HS-5 (cell line): ENCODE data around the gene UBE2E2.
"Not testable (repeated sequence)": the region's sequence is repeated elsewhere in the genome, so short reads cannot be mapped to it uniquely, and the experiment has no call there.

ENCODE experiments used
- DNase-seq: peaks from one replicate; pipeline ENCODE4 v3.0.0-alpha.2; 2012; ENCODE audit warnings: low read depth

The UBE2E2 gene

DNA sequence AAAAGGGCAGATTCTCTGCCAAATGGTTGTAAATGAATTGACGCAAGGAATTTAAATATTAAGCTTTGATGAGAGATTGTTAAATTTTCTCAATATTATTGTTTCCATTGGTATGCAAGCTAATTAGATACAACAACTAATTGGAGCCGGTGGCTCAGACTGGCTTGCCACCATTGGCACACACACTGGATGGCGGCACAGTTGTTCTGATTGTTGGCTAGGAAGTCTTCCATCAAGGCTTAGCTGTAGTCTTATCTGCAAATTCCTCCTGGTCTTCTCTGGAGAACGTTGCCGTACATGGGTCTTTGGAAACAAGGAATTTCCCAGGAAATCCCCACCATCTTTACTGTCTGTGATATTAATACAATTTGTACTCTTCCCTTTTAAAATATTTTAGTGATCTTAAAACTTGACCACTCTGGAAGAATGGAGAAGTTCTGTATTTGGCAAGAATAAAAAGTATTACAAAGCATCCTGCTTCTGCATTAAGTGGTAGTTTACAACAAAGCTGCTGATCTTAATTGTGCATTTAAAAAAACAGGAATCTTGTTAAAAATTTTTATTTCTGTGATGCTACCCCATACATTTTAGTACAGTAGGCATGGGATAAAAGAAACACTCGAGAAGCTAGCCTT, 126.5 kb downstream of the UBE2E2 start:
- no peak for DNase-seq

DNA sequence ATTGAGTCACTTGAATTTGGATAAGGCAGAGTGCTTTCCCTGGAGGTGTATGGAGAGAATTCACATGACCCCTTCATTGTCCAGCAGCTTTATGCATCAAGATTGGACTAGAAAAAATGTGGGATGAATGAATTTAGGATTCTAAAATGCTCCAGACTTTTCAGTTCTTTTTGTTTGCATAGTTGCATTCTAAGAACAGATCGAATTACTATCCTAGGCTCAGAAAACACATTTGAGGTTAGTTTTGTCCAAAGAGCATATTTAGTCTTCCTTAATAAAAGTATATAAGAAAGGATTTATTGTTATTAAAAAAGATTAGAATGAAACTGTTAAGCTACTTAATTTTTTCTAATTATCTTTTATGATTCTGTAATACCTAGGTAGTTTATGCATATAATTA, 127.4 kb downstream of the UBE2E2 start:
- no peak for DNase-seq

DNA sequence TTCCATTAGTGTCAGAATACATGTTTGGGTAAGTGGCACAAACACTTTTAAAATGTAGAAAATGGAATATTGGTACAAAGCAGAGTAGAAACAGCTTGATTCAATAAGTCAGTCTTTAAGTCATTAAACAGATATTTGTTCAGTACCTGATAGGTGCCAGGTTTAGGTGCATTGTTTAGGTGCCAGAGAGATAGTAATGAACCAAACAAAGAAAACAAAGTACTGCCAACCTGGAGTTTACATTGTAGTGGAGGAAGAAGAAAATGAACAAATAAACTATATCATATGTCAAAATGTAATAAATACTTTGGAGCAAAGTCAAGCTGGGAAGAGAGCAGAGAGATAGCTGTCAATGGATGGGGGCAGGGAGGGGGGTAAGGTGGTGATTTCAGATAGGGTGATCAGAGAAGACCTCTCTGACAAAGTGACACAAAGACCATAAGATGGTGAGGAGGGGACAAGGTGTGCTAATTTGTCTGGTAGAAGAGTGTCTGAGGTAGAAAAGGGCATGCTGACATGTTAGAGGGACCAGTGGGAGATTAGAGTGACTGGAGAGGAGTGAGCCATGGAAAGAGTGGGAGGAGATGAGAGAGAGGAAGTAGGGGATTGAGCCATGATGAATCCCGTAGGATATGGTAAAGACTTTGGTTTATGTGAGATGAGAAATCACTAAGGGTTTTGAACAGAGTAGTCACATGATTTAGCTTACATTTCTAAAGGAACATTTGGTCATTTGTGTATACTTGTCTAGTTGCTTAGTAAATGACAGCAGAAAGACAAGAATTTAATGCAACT, 128.2 kb downstream of the UBE2E2 start:
- no peak for DNase-seq

DNA sequence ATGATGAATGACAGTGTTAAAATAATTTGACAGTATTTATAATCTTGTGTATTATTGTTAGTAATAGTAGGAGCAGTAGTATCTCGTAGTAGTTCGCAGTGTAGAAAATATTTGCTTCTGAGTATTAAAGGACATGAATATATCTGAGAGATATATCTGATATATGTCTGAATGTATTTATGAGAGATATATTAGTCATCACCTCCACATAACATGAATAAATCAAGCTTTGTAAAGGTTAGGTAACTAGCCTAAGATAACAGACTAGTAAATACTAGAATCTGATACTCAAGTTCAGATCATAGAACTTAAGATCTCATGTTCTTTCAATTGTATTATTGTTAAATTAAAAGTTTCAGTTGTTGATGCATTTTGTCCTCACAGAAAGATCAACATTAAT, 130.5 kb downstream of the UBE2E2 start:
- DNase-seq, result no peak

DNA sequence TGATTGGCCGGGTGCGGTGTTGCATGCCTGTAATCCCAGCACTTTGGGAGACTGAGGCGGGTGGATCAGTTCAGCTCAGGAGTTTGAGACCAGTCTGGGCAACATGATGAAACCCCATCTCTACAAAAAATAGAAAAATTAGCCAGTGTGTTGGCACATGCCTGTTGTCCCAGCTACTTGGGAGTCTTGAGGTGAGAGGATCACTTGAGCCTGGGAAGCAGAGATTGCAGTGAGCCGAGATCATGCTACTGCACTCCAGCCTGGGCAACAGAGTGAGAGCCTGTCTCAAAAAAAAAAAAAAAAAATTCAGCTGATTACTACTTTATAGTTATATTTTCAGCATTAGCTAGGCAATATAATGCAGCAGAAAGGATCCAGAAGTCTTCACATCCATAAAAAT, 133.7 kb downstream of the UBE2E2 start:
- DNase-seq, result not testable (repeated sequence)

DNA sequence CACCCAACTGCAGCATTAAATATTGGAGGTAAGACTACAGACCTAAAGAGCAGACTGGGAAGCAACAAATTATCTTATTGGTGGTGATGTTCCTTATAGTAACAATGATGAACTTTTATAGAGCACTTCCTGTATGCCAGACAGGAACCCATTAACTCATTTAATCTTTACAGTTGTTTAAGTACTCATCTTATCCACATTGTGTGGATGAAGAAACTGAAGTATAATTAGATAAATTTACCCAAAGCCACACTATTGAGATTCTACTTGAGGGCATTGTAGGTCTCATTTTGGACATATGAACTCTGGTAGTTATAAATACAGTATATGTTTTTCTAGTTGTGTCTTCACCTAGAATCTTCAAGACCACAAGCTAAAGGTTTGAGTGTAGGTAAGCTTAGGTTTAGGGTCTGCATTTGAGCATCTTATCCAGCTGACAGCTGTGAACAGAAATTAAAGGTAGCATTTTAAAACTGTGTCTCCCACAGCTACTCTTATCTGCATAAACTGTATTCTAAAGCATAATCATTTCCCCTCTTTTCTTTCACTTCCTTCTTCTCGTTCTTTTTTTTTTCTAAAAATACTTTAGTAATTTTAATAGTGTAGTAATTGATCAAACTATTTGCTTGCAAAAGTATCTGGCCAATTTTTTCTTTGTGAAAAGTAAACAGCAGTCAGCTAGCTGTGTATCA, 138.2 kb downstream of the UBE2E2 start:
- no peak for DNase-seq

DNA sequence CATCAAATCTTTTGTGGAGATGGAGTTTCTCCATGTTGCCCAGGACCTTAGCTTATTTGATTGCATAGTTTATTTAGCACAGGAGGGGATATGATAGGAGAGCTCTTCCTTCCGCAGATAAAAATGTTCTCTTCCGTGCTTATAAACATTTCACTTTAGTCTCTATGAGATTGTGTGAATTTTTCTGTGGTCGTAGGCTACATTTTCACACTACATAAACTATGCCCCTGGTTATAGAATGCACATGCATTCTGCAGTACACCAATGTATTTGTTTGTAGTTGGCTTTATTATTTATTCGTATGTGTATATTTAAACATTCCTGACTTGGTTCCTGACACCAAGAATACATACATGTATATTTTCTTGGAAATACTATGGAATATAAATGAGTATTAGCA, 139.2 kb downstream of the UBE2E2 start:
- no peak for DNase-seq

DNA sequence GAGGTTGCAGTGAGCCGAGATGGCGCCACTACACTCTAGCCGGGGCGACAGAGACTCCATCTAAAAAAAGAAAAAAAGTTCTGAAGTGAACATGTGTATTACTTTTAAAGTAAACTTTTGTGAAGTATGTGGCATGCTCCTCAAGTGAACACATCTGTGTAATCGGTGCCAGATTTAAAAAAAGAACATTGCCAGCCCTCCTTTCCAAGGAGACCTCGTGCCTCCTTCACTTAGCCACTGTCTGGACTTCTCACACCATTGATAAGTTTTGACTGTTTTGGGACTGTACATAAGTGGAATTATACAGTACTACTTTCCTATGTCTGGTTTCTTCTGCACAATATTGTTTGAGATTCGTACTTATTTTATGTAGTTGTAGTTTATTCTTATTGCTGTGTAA, 140.4 kb downstream of the UBE2E2 start:
- DNase-seq, result no peak

DNA sequence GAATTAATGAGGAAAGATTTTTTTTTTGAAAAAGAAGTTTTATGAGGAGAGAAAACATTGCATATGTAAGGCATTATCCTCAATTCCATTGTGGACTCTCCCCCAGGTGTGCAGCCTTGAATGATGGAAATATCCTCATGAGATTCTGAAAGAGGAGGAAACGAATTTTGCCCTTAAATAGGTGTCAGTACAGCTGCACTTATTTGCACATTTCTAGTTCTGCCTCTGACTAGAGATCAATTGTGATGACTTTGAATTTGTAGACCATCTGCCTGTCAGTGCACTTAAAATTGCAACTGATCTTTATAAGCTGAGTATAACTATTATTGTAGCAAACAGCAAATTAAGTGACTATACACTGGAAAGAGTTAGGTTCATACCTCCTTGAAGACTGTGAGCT, 141.8 kb downstream of the UBE2E2 start:
- no peak for DNase-seq

DNA sequence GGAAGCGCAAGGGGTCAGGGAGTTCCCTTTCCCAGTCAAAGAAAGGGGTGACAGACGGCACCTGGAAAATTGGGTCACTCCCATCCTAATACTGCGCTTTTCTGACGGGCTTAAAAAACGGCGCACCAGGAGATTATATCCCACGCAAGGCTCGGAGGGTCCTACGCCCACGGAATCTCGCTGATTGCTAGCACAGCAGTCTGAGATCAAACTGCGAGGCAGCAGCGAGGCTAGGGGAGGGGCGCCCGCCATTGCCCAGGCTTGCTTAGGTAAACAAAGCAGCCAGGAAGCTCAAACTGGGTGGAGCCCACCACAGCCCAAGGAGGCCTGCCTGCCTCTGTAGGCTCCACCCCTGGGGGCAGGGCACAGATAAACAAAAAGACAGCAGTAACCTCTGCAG, 146.3 kb downstream of the UBE2E2 start:
- not testable (repeated sequence) for DNase-seq

DNA sequence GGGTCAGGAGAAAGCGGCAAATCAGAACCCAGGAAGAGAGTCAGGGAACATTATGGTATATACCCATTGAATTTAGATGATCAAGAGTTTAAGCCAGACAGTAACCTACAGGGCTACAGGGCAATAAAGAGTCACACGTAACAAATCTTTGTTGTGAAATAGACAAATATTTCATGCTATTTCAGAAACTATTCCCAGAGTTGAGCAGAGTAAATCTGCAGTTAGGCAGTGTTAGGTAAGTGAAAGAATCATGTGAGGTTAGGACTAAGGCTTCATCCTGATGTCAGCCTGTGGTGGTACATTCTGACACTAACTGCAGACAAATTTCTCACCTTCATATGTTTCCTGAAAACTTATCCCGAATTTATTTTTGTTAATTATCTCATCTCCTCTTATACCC, 153.0 kb downstream of the UBE2E2 start:
- DNase-seq, result no peak

DNA sequence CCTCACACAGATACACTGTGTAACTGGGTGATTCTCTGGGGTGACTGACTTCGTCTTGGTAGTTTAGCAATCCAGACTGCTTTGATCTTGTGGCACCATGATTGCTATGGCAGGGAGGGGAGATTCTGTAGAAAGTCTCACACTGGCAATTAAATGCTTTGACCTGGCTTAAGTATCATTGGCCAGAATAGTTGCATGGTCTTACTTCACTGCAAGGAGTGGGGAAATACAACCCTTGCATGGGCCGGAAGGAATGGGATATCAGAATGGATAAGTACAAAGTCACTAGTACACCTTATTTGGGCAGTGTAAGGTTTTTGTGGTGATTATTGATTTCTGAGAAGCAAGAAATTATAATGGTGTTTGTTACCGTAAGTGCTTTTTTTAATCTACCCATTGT, 153.8 kb downstream of the UBE2E2 start:
- no peak for DNase-seq

DNA sequence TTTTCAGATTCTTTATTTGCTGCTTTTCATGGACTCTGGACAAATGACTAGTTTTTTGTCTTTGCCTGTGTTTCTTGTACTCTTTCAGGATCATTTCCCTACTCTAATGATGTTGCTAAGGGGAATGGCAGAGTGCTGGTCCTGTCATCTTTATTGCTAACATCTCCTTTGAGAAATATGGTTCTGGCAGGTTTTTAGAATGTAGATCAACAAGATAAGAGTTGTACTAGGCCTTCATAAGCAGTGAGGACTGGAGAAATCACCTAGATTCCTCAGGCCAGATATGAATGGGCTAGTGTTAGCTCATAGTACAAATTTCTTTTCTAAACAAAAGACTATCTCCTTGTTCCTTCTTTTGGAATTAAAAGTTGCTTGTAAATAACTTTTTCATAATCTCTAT, 156.0 kb downstream of the UBE2E2 start:
- DNase-seq, result no peak

DNA sequence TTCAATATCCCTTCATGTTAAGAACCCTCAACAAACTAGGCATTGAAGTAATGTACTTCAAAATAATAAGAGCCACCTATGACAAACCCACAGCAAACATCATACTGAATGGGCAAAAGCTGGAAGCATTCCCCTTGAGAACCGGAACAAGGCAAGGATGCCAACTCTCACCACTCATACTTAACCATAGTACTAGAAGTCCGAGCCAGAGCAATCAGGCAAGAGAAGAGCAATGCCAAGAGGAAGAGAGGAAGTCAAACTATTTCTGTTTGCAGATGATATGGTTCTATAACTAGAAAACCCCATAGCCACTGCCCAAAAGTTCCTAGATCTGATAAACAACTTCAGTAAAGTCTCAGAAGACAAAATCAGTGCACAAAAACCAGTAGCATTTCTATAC, 161.9 kb downstream of the UBE2E2 start:
- no peak for DNase-seq

DNA sequence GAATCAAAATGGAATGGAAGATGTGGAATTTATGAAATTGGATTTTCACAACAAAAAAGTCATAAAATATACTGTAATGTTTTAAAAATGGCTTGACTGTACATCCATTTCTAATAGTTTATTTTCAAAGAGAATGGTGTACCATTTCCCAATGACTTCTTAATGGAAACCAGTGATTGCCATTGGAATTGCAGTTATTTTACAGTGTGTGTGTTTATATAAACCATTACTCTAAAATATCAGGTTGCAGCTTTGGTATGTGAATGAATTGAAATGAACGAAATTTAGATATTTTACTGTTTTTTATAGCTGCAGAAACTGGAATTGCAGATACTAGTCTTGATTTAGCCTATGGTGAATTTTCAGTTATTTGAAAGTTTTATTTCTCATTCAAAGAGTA, 165.6 kb downstream of the UBE2E2 start:
- no peak for DNase-seq

DNA sequence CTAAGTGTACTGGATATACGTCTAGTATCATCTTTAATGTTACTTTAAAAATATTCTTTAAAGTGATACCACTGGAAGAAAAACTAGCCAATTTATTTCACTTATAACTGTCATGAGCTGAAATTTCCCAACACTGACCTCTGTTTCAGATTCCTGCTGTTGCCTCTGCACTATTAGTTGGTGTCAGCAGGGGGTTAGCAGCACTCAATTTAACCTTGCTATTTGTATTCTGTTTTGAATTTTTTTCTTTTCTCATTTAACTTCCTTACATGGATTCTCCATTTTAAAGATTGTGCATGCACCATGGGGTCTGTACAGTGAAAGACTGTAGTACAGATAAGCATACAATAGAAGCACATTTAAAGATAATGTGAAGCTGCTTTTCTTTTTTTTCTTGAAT, 169.2 kb downstream of the UBE2E2 start:
- DNase-seq, result no peak

DNA sequence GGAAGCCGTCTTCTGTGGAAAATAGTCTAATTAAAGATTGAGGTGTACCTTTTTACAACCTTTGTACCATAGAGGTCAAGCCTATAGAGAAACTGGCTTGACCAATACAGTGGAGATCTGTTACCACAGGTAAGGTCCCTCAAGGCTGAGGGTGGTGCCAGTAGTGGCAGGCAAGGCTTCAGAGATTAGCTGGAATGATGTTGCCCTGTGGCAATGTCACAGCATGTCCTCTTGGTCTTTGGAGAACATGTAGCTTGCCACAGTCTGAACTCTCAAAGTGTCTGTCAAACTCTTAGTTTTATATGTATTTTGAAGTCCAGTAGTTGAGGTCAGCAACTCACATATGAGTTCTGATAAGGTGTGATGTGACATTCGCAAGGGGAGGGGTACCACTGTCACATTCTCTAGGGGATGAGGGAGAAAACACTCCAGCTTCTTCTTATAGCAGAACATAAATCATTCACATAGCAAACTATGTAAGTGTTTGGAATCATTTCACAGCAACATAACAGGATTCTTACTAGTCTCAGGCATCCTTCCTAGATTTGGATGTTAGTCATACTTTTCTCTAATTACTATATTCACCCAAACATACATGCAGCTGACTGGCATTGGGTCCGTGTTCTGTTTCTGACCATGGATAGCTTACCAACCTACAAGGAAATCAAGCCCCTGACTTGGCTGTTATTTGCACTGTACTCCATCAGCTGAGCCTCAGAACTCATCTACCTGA, 173.6 kb downstream of the UBE2E2 start:
- no peak for DNase-seq

DNA sequence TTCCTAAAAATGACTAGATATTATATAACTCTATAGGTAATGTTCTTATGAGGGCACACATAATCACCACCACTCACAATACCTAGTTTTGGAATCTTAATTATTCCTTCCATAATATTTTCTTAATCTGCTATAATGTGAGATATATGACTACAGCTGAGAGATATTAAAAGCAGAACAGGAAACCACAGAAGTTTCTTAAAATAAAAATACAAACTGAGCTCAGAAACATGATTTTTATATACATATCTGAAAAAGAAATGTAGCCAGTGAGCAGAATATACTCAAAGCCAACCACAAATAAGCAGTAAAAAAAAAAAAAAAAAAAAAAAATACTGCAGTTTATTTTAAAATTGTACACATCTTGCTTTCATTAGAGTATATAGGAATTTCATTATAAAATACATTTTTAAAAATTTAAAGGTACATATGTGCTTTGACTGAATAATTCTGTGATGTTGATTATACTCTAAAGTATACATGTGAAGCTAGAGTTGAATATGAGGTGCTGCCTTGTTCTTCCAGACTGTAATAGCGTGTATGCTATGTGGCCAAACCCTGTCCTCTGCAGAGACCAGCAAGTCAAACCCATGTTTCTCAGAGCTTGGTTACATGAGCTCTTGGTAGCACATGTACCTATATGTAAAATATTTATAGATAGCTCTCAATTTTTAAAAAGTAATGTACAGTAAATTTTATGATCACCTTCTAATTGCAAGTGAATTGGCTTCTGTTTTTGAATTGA, 175.0 kb downstream of the UBE2E2 start:
- DNase-seq, result no peak

DNA sequence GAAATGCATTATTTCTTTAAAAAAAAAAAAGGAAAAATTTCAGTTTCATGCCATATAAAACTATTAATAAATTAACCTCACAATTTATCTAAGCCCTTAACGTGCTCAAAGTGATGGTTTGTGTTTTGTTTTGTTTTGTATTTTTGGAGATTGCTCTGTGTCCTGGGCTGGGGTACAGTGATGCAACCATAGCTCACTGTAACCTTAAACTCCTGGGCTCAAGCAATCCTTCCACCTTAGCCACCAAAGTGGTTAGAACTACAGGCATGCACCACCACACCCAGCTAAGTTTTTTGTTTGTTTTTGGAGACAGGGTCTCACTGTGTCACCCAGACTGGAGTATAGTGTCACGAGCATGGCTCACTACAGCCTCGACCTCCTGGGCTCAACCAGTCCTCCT, 180.7 kb downstream of the UBE2E2 start:
- no peak for DNase-seq

DNA sequence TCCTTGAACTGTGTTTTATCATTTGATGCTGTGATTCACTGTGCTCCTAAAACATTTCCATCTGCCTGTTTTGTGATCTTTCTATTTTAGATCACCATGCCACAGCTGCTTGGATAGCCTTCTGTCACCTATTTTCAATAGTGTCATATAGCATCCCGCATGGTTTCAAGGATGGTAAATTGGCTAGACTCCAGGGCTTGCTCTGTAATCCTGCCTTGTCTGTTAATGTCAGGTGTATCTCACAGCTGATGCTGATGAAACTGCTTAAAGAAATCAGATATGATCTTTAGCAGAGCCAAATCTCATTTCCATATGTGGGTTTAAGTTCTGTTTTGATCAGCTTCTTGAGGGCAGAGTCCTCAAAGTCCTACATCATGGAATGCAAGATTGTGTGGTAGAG, 182.2 kb downstream of the UBE2E2 start:
- DNase-seq, result no peak

DNA sequence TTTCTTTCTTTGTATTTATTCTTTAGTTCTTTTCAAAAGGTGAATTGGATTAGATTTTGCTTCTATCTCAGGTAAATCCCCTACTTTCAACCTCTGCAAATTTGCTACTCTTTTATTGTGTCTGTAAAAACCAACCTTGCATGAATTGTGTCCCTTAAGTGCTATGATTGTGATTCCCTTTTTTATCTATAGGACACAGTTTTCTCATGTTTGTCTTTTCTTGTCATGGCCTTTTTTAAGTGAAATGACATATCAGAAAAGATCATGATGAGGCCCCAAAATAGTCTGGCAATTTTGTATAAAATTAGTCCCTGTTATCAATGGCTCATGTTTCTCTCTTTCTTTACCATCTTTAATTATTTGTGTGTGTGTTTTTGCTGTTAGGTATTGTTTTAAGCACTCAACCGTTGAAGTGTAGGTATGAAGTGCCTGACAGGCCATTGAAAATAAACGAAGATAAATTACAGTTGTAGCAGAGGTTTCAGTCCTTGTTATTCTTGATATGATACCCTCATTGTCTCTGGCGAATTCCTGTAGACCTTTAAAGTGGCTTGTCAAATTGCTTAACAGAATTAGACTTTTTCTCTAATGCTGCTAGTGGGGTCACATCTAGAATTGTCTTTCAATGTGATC, 184.3 kb downstream of the UBE2E2 start:
- DNase-seq, result no peak
